Activated CD4-positive, CD25-positive, alpha-beta regulatory T cell treated with anti-CD3 and anti-CD28 coated beads, Interleukin-2, amount 50 U/mL, for 16 hours (primary cell): Measurements from ENCODE around the gene AGPAT4.

Experiments used
- DNase-seq: peaks from one replicate; pipeline ENCODE4 v3.0.0-alpha.2; 2020; ENCODE audit warnings: low read depth, low spot score

The AGPAT4 gene

GRCh38 chr6:161254464-161255253, 19.2 kb downstream of the AGPAT4 start:
- no peak for DNase-seq

- no peak for DNase-seq
These were observed 19.8 kb downstream of the AGPAT4 start for GRCh38 chr6:161254126-161254463.

GRCh38 chr6:161251345-161251744, 22.5 kb downstream of the AGPAT4 start:
- no peak for DNase-seq

GRCh38 chr6:161249327-161249726, 24.5 kb downstream of the AGPAT4 start:
- no peak for DNase-seq

GRCh38 chr6:161246725-161247124, 27.1 kb downstream of the AGPAT4 start:
- no peak for DNase-seq

- DNase-seq = no peak
These were observed 28.5 kb downstream of the AGPAT4 start for GRCh38 chr6:161245363-161245762.

- no peak for DNase-seq
These were observed 29.1 kb downstream of the AGPAT4 start for GRCh38 chr6:161244725-161245124.

GRCh38 chr6:161242779-161243693, 30.8 kb downstream of the AGPAT4 start:
- DNase-seq = no peak

GRCh38 chr6:161242113-161242512, 31.7 kb downstream of the AGPAT4 start:
- no peak for DNase-seq

GRCh38 chr6:161239001-161239400, 34.9 kb downstream of the AGPAT4 start:
- no peak for DNase-seq

GRCh38 chr6:161238500-161238899, 35.4 kb downstream of the AGPAT4 start:
- no peak for DNase-seq

- DNase-seq = no peak
These were observed 35.8 kb downstream of the AGPAT4 start for GRCh38 chr6:161238081-161238480.

- no peak for DNase-seq
These were observed 36.7 kb downstream of the AGPAT4 start for GRCh38 chr6:161237176-161237575.

GRCh38 chr6:161235776-161236633, 37.9 kb downstream of the AGPAT4 start:
- no peak for DNase-seq

- no peak for DNase-seq
These were observed 39.7 kb downstream of the AGPAT4 start for GRCh38 chr6:161233986-161234661.

GRCh38 chr6:161232467-161232866, 41.4 kb downstream of the AGPAT4 start:
- no peak for DNase-seq

- no peak for DNase-seq
These were observed 41.9 kb downstream of the AGPAT4 start for GRCh38 chr6:161232010-161232409.

GRCh38 chr6:161230339-161230738, 43.5 kb downstream of the AGPAT4 start:
- no peak for DNase-seq

- DNase-seq = no peak
These were observed 44.8 kb downstream of the AGPAT4 start for GRCh38 chr6:161228921-161229591.

- no peak for DNase-seq
These were observed 45.8 kb downstream of the AGPAT4 start for GRCh38 chr6:161228096-161228495.
